ENCODE measurements around the gene RAB8B. TPM values are rescaled to one million over a fixed set of nuclear protein-coding genes. Genes with fewer than 3 reads are reported as not detected.

Gene RAB8B
- total and polyA plus RNA-seq, 10 of the 15 experiments (the other 5 are each of a cell fraction or from before 2014, with no cell fraction given), result 17.8 to 104 (median 65.1) TPM

DNA sequence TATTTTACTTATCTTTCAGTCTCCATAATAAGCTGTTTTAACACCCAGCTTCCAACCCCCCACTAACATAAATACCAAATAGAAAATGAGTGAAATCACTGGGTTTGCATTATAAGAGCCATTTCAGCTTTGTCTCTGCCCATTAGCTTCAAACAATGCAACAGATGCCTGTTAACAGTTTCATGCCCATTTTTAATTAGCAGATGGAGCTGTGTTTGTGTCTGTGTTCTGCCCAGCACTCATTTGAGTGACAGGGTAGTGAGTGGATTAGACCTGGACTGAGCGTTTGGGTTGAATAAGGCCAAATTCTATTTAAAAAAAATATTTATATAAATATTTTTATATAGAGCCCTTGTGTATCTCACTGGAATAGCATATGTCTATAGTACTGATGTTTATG, 7.4 kb downstream of the RAB8B start:
- WGBS (ENCODE audit: insufficient coverage, insufficient replicate concordance, low lambda C conversion rate, missing lambda C conversion rate), result 95% methylated on average over 1 of the region's 1 CpG
- peaks cover 0 to 13% of the 10 kb centered on the region in 2 experiments; a peak in 1 of 4 replicates for H3K36me3 ChIP-seq (ENCODE audit: control insufficient read depth in 2 of 2, insufficient read depth in 2 of 2, low read length in 1 of 2)
- ChIA-PET CTCF (interaction anchor here (0.6 to 8.7 kb wide), 7 partner anchors 12 to 108 kb away, joined by 3 to 90 read pairs (median 4); no protein-coding TSS in a partner anchor), SMC1A (ENCODE audit: uncharacterized antibody, unreplicated experiment) (interaction anchor here (0.9 to 8.8 kb wide), 8 partner anchors 7 to 81 kb away, joined by 3 to 252 read pairs (median 35); partner anchors contain the start of genes APH1B and RPS27L), POLR2A (interaction anchor here (0.7 to 8.6 kb wide), 8 partner anchors 9 to 150 kb away, joined by 3 to 118 read pairs (median 3); no protein-coding TSS in a partner anchor), RAD21 (ENCODE audit: unreplicated experiment) (interaction anchor here (0.6 to 3.6 kb wide), 12 partner anchors 9 to 51 kb away, joined by 3 to 22 read pairs (median 5); no protein-coding TSS in a partner anchor)
- H3K4me1 ChIP-seq (ENCODE audit: control insufficient read depth, insufficient read depth, low read length), result peaks cover 50% of the 10 kb centered on the region
- in situ Hi-C loops (cut with MboI) (no loop called here), intact Hi-C loops (cut with micrococcal nuclease; ENCODE audit: unreplicated experiment) (loop anchor here (10.0 kb wide), 1 partner anchor 308 kb away; the partner anchor contains the start of gene USP3)
- H3K27ac ChIP-seq (ENCODE audit: control insufficient read depth, insufficient read depth), result no peak overlapping the region
- no peak for ATAC-seq
- H3K9ac ChIP-seq (ENCODE audit: control insufficient read depth, insufficient read depth, low read length), result no peak overlapping the region
- H3K4me3 ChIP-seq, result no peak overlapping the region
- BruUV-seq (replicated peaks), result no TSS peak
- no peaks in the 10 kb centered on the region for H3K9me3 ChIP-seq (replicated peaks; ENCODE audit: control insufficient read depth, insufficient read depth, low read length)
- H2AFZ ChIP-seq (ENCODE audit: control insufficient read depth, low read depth, low read length), result no peak overlapping the region
- peak overlapping the region; percentile 85; the same call in 1 of the 2 replicates for H3K4me2 ChIP-seq (ENCODE audit: control insufficient read depth, insufficient read depth)
- H4K20me1 ChIP-seq (ENCODE audit: control insufficient read depth, insufficient read depth), result no peaks in the 10 kb centered on the region; the same call in 1 of the 2 replicates
- DNase-seq (ENCODE audit: low read depth, low spot score), result no peak
- no peak for FAIRE-seq
- no peaks in the 10 kb centered on the region for H3K27me3 ChIP-seq (replicated peaks in 1 of 2; ENCODE audit: control insufficient read depth in 2 of 2, insufficient read depth in 2 of 2, low read length in 1 of 2)
- peaks cover 97% of the 10 kb centered on the region for H3K79me2 ChIP-seq (ENCODE audit: control insufficient read depth, insufficient read depth, low read length)
- TF ChIP-seq SMARCA5 (IDR thresholded peaks at IDR 0.05) (no peak), SPI1 (IDR thresholded peaks at IDR 0.05; ENCODE audit: borderline replicate concordance, insufficient read depth, low read depth, low read length) (no peak), SMC3 (IDR thresholded peaks at IDR 0.05; ENCODE audit: borderline replicate concordance, low read length) (no peak), SUZ12 (IDR thresholded peaks at IDR 0.05; ENCODE audit: unreplicated experiment) (no peak), RBBP5 (conservative IDR thresholded peaks at IDR 0.05) (no peak), MTA2 (IDR thresholded peaks at IDR 0.05; ENCODE audit: low read depth) (no peak), NBN (IDR thresholded peaks at IDR 0.05) (no peak), FOXM1 (IDR thresholded peaks at IDR 0.05; ENCODE audit: low read depth, low read length) (no peak), PAX5 (IDR thresholded peaks at IDR 0.05; ENCODE audit: borderline replicate concordance, low read depth, low read length) (no peak)
- TF ChIP-seq, protein P1, sequence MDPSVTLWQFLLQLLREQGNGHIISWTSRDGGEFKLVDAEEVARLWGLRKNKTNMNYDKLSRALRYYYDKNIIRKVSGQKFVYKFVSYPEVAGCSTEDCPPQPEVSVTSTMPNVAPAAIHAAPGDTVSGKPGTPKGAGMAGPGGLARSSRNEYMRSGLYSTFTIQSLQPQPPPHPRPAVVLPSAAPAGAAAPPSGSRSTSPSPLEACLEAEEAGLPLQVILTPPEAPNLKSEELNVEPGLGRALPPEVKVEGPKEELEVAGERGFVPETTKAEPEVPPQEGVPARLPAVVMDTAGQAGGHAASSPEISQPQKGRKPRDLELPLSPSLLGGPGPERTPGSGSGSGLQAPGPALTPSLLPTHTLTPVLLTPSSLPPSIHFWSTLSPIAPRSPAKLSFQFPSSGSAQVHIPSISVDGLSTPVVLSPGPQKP (IDR thresholded peaks at IDR 0.05; ENCODE audit: low read depth, low read length), result no peak
- TF ChIP-seq, protein P2, sequence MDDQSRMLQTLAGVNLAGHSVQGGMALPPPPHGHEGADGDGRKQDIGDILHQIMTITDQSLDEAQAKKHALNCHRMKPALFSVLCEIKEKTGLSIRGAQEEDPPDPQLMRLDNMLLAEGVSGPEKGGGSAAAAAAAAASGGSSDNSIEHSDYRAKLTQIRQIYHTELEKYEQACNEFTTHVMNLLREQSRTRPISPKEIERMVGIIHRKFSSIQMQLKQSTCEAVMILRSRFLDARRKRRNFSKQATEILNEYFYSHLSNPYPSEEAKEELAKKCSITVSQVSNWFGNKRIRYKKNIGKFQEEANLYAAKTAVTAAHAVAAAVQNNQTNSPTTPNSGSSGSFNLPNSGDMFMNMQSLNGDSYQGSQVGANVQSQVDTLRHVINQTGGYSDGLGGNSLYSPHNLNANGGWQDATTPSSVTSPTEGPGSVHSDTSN (IDR thresholded peaks at IDR 0.05; ENCODE audit: insufficient replicate concordance, low read depth, low read length), result peak; percentile 11
- TF ChIP-seq, protein P3, sequence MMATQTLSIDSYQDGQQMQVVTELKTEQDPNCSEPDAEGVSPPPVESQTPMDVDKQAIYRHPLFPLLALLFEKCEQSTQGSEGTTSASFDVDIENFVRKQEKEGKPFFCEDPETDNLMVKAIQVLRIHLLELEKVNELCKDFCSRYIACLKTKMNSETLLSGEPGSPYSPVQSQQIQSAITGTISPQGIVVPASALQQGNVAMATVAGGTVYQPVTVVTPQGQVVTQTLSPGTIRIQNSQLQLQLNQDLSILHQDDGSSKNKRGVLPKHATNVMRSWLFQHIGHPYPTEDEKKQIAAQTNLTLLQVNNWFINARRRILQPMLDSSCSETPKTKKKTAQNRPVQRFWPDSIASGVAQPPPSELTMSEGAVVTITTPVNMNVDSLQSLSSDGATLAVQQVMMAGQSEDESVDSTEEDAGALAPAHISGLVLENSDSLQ (IDR thresholded peaks at IDR 0.05), result 0 out of 2 replicates have a peak, but pooled peaks have one; percentile 42
- TF ChIP-seq, protein P4, sequence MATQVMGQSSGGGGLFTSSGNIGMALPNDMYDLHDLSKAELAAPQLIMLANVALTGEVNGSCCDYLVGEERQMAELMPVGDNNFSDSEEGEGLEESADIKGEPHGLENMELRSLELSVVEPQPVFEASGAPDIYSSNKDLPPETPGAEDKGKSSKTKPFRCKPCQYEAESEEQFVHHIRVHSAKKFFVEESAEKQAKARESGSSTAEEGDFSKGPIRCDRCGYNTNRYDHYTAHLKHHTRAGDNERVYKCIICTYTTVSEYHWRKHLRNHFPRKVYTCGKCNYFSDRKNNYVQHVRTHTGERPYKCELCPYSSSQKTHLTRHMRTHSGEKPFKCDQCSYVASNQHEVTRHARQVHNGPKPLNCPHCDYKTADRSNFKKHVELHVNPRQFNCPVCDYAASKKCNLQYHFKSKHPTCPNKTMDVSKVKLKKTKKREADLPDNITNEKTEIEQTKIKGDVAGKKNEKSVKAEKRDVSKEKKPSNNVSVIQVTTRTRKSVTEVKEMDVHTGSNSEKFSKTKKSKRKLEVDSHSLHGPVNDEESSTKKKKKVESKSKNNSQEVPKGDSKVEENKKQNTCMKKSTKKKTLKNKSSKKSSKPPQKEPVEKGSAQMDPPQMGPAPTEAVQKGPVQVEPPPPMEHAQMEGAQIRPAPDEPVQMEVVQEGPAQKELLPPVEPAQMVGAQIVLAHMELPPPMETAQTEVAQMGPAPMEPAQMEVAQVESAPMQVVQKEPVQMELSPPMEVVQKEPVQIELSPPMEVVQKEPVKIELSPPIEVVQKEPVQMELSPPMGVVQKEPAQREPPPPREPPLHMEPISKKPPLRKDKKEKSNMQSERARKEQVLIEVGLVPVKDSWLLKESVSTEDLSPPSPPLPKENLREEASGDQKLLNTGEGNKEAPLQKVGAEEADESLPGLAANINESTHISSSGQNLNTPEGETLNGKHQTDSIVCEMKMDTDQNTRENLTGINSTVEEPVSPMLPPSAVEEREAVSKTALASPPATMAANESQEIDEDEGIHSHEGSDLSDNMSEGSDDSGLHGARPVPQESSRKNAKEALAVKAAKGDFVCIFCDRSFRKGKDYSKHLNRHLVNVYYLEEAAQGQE (IDR thresholded peaks at IDR 0.05; ENCODE audit: low read depth, low read length), result no peak

All from GM12878 (cell line).